Parathyroid adenoma (tissue), 2 donors: ENCODE results near the gene ARHGEF3.

Experiments used
- H2AFZ ChIP-seq: fragments of 300-600 bp; sonication (generic); one replicate; pipeline ENCODE4 v1.7.0; 2017; ENCODE audit warnings: antibody characterized with exemption, mild to moderate bottlenecking
- H3K27ac ChIP-seq: fragments of 300-600 bp; sonication (generic); one replicate; pipeline ENCODE4 v1.7.0; 2017
- H3K27me3 ChIP-seq: fragments of 300-600 bp; sonication (generic); one replicate; pipeline ENCODE4 v1.7.0; 2017; ENCODE audit warnings: low read length; ENCODE audit not compliant: control insufficient read depth, insufficient read depth
- H3K36me3 ChIP-seq: fragments of 300-600 bp; sonication (generic); one replicate; pipeline ENCODE4 v1.7.0; 2017; ENCODE audit warnings: low read length; ENCODE audit not compliant: control insufficient read depth, insufficient read depth
- H3K4me1 ChIP-seq: fragments of 300-600 bp; sonication (generic); one replicate; pipeline ENCODE4 v1.7.0; 2017; ENCODE audit warnings: control low read depth
- H3K4me2 ChIP-seq: fragments of 300-600 bp; sonication (generic); one replicate; pipeline ENCODE4 v1.7.0; 2017; ENCODE audit warnings: low read length
- H3K4me3 ChIP-seq: fragments of 300-600 bp; sonication (generic); one replicate; pipeline ENCODE4 v1.7.0; 2017; ENCODE audit warnings: low read depth, low read length
- H3K79me2 ChIP-seq: fragments of 300-600 bp; sonication (generic); one replicate; pipeline ENCODE4 v1.7.0; 2017; ENCODE audit warnings: control low read depth
- H3K9ac ChIP-seq: fragments of 300-600 bp; sonication (generic); one replicate; pipeline ENCODE4 v1.7.0; 2017; ENCODE audit warnings: mild to moderate bottlenecking
- H3K9me3 ChIP-seq: fragments of 300-600 bp; sonication (generic); one replicate; pipeline ENCODE4 v1.7.0; 2017; ENCODE audit warnings: low read length; ENCODE audit not compliant: control insufficient read depth
- CTCF ChIP-seq: fragments of 300-600 bp; sonication (generic); IDR thresholded peaks from one replicate; pipeline ENCODE4 v1.7.0; 2017; ENCODE audit warnings: antibody characterized with exemption, mild to moderate bottlenecking
- donor health status: primary hyperparathyroidism.

ARHGEF3 gene

GRCh38 chr3:56796996-56797395, 4.8 kb downstream of the ARHGEF3 start:
- Histone ChIP-seq H2AFZ (no peak overlapping the region), H3K4me3 (no peak overlapping the region), H3K4me1 (peaks cover 11% of the 10 kb centered on the region), H3K27me3 (no peaks in the 10 kb centered on the region), H3K9ac (no peak overlapping the region), H3K4me2 (peak overlapping the region; percentile 99), H3K27ac (no peak overlapping the region), H3K79me2 (peaks cover 55% of the 10 kb centered on the region), H3K9me3 (no peaks in the 10 kb centered on the region), H3K36me3 (no peaks in the 10 kb centered on the region)
- TF ChIP-seq CTCF, result no peak

GRCh38 chr3:56796202-56796601, 5.5 kb downstream of the ARHGEF3 start:
- Histone ChIP-seq H3K27ac (no peak overlapping the region), H3K4me1 (peaks cover 11% of the 10 kb centered on the region), H3K4me3 (no peak overlapping the region), H3K79me2 (peaks cover 55% of the 10 kb centered on the region), H2AFZ (no peak overlapping the region), H3K36me3 (no peaks in the 10 kb centered on the region), H3K9me3 (no peaks in the 10 kb centered on the region), H3K4me2 (peak overlapping the region; percentile 27), H3K27me3 (no peaks in the 10 kb centered on the region), H3K9ac (no peak overlapping the region)
- no peak for TF ChIP-seq CTCF

- Histone ChIP-seq H3K79me2 (peaks cover 59% of the 10 kb centered on the region), H2AFZ (no peak overlapping the region), H3K36me3 (no peaks in the 10 kb centered on the region), H3K4me2 (no peak overlapping the region), H3K27ac (no peak overlapping the region), H3K4me1 (peaks cover 11% of the 10 kb centered on the region), H3K9ac (no peak overlapping the region), H3K27me3 (no peaks in the 10 kb centered on the region), H3K9me3 (no peaks in the 10 kb centered on the region), H3K4me3 (no peak overlapping the region)
- TF ChIP-seq CTCF, result no peak
Observed at GRCh38 chr3:56795829-56796185, 5.9 kb downstream of the ARHGEF3 start.

GRCh38 chr3:56795097-56795828, 6.5 kb downstream of the ARHGEF3 start:
- no peaks in the 10 kb centered on the region for H3K36me3 ChIP-seq
- H3K79me2 ChIP-seq, result peaks cover 64% of the 10 kb centered on the region
- no peaks in the 10 kb centered on the region for H3K9me3 ChIP-seq
- H2AFZ ChIP-seq, result no peak overlapping the region
- no peak overlapping the region for H3K4me3 ChIP-seq
- H3K9ac ChIP-seq, result no peak overlapping the region
- no peaks in the 10 kb centered on the region for H3K27me3 ChIP-seq
- H3K27ac ChIP-seq, result peak overlapping the region; percentile 5
- H3K4me1 ChIP-seq, result peaks cover 11% of the 10 kb centered on the region
- no peak overlapping the region for H3K4me2 ChIP-seq
- no peak for TF ChIP-seq CTCF

- H3K4me3 ChIP-seq, result no peak overlapping the region
- H3K9me3 ChIP-seq, result no peaks in the 10 kb centered on the region
- TF ChIP-seq CTCF, result no peak
- no peaks in the 10 kb centered on the region for H3K27me3 ChIP-seq
- H2AFZ ChIP-seq, result no peak overlapping the region
- no peaks in the 10 kb centered on the region for H3K36me3 ChIP-seq
- no peak overlapping the region for H3K9ac ChIP-seq
- H3K27ac ChIP-seq, result no peak overlapping the region
- peaks cover 67% of the 10 kb centered on the region for H3K79me2 ChIP-seq
- no peak overlapping the region for H3K4me2 ChIP-seq
- peaks cover 5% of the 10 kb centered on the region for H3K4me1 ChIP-seq
Observed at GRCh38 chr3:56792193-56792592, 9.6 kb downstream of the ARHGEF3 start.
